Right forelimb (tissue), 1 donor: ENCODE data around the gene CNNM2.
"Not testable (repeated sequence)": the region's sequence is repeated elsewhere in the genome, so short reads cannot be mapped to it uniquely, and the experiment has no call there.

Source experiments
- DNase-seq: peaks from one replicate; pipeline ENCODE4 v3.0.0-alpha.2; 2018

The CNNM2 gene

DNA sequence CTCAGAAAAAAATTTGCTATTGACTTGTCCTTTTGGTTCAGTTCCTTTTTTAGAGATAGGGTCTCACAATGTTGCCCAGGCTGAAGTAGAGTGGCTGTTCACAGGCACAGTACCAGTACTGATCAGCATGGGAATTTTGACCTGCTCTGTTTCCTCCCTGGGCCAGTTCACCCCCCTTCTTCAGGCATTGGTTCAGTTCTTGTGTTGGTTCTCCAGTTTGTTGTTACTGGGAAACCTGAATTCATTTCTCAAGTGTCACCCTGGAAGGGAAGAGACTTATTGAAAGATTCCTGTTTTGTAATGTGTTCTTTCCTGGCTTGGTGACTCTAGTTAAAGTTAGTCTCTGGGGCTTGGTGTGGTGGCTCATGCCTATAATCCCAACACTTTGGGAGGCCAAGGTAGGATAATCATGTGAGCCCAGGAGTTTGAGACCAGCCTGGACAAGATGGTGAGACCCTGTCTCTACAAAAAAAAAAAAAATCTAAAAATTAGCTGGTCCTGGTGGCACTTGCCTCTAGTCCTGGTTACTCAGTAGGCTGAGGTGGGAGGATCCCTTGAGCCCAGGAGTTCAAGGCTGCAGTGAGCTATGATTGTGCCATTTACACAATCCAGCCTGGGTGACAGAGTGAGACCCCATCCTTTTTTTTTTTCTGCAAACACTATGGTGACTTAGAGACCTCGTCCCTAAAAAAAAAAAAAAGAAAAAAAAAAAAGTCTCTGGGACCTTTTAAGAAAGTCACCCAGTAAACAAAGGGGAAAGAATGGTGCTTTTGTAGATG is 52.7 kb downstream of the CNNM2 start:
- DNase-seq: no peak

DNA sequence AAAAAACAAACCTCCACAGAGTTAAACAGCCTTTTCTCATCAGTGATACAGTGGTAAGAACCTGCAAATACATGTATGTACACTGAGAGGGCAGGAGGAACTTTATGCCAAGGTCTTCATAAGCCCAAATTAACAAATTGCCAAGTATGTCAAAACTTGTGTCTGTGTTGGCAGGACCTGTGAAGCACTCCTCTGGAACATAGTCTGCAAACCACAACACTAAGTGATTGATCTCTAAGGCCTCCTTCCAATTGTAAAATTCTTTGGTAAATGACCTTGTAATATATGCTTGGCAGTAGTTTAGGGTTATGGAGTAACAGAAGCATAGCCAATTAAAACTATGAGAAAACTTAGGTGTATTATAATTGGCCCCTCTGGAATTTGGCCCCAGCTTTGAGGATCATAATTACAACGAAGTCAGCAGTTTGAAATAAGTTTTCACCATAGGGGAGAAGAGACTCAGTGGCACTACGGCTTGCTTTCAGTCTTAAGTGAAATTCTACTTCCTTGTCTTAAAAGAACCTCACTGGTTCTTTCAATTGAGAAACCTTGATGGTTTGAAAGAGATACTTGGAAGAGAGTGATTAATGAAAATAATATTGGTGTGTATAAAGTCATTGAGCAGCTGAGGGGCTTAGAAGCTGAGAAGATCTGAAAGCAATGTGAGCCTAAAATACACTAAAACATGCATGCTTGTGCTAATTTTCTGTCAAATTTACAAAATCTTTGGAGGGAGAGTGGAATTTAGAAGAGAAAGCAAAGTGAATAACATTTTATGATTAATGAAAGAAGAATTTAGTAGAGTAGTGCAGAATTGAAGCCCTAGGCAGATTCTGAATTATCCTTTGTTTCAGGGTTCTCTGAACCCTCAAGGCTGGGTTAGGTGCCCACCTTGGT is 57.6 kb downstream of the CNNM2 start:
- no peak for DNase-seq

DNA sequence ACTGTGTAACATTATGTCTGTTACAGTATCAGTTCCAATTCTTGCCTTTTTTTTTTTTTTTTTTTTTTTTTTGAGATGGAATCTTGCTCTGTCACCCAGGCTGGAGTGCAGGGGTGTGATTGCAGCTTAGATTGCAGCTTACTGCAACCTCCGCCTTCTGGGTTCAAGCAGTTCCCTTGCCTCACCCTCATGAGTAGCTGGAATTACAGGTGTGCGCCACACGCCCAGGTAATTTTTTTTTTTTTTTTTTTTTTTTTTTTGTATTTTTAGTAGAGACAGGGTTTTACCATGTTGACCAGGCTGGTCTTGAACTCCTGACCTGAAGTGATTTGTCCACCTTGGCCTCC is 58.3 kb downstream of the CNNM2 start:
- not testable (repeated sequence) for DNase-seq

DNA sequence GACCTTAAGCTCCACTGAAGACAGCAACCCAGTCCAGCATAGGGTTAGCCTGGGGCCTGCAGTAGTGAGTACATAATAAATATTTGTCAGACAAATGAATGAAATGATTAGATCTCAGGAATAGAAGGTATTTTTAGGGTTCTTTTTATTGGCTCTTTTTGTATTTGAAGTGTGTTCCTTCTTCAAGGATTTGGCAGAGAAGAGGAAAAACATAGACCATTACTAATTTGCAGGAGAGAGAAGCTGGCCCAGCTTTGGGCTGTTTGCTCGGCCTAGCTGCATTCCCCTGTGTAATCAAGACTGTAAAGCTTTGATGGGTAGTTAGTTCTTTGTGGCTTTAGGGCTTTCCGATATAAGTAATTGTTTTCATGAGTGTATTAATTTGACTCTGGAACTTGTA is 64.2 kb downstream of the CNNM2 start:
- DNase-seq: no peak

DNA sequence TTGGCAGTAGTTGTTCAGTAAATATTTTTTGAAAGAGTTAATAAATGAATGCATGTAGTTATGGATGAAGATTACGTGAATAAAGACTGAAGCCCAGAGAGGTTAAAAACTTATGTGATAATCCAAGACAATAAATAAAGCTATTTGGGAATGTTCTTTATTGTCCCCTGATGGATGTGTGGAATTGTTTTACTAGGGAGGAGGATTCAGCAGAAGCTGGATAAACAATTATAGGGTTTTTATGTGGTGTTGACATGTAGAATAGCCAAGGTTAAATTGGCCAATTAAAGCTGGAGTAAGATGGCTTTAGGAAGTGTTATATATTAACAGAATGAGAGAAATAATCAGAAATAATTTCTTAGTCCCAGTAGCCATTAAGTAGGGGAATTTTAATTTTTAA is 66.0 kb downstream of the CNNM2 start:
- no peak for DNase-seq

DNA sequence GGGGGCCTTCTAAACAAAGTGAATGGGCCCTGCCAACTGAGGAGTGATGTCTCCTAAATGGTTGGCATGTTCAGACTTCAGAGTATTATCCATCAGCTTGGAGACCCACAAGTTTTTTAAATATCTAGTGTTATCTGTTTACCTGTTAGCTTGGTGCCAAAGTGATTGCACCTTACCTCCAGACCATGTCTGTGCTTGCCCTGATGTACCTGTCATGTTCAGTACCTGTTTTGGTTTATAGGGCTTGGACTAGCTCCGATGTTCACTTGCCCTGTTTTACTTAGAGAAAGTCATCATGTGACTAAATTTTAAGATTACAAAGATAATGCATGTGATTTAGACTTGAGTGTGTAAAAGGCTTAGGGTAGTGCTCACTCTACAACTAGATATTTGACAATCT is 67.7 kb downstream of the CNNM2 start:
- no peak for DNase-seq

DNA sequence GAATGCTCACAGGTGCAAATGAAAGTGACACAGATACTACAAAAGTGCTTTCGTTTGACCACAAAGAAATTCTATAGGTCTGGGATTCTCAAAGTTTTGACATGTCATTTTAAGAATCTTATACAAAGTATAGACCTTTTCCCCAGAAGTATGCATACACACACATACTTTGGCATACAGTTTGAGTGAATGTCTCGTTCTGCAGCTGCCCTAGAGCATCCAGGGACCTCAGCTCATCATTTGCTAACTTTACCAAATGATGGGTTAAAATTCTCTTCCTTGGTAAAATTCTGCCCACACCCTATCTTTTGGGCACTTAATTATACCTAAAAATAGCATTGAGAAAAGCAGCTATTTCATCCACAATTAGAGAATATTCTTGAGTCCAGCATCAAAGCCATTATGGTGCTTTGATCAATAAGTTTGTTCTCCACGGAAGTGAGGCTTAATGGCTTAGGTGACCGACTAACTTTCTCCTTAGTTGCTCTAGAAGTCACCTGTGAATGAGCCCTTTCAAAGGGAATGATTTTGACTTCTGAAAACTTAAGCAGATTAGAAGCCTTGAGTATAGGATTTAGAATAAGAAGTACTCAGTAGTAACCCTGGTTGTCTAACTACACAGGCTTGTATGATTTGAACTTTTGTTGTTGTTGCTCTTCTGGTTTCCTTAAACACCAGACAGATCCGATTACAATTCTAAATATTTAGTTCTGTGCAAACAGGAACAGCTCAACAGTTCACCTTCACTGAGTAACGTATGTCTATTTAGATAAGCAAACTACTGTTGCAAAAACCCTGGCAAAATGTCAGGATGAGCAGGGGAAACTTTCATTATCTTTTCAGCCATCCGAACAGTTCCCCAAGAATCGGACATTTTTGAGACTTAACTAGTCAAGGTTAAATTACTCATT is 70.6 kb downstream of the CNNM2 start:
- no peak for DNase-seq

DNA sequence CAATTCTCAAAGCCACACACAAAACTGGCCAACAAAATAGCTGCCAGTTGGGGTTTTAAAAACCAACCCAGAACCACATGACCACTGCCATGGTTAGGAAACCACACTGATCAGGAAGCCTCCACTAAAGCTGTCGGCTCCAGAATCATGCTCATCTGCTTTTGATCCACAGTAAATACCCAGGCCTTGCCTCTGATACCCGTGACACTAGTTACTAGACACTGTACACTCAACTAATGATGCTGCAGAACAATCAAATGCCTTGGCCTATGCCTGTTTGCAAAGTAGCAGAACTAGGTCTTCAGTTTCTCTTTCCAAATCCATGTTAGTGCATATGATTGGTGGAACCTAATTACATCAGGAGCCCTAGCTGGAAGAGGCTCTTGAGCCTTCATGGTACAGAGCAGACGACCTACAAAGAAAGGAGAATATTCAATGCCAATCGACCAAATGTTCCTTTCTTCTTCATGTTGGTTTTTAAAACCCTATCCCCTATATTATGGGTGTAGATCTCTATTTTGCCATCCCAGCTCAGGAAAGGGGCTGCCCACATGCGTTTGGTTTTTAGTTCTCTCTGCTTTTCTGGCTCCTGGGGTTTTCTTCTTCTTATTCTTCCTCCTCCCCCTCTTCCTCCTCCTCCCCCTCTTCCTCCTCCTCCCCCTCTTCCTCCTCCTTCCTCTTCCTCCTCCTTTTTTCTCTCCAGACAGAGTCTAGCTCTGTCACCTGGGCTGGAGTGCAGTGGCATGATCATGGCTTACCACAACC is 76.6 kb downstream of the CNNM2 start:
- no peak for DNase-seq

DNA sequence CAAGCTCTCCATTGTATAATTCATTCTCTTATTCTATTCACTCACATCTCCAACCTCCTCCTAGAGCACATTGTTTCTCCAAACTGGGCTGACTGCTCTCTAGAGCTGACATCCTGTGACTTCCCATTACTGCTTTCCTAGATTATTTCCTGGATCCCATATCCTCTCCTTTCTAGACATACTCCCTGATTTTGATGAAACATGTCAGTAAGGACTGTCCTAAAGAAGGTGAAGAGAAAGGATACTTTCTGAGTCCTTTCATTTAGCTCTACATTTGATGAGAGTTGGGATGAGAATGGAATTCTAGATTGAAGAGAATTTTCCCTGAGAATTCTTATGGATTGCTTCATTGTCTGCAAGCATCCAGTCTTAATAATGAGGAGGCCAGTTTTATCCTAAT is 78.8 kb downstream of the CNNM2 start:
- DNase-seq: no peak

DNA sequence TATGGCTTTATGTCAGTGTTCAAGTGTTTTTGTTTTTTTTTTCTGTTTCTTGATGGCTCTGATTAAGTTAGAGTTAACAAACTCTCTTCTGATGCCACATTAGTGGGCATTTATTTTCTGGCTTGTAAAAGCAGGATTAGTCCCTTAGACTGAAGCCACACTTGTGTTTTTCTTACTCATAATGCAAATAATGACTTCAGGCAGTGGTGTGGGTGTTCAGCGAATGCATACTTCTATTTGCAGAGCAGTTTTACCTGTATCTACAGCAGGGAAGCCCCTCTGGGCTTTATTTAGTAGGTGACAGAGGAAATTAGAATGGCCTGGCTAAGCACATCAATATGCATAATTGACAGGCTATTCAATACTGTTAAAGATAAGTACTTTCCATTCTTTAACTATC is 79.9 kb downstream of the CNNM2 start:
- no peak for DNase-seq

DNA sequence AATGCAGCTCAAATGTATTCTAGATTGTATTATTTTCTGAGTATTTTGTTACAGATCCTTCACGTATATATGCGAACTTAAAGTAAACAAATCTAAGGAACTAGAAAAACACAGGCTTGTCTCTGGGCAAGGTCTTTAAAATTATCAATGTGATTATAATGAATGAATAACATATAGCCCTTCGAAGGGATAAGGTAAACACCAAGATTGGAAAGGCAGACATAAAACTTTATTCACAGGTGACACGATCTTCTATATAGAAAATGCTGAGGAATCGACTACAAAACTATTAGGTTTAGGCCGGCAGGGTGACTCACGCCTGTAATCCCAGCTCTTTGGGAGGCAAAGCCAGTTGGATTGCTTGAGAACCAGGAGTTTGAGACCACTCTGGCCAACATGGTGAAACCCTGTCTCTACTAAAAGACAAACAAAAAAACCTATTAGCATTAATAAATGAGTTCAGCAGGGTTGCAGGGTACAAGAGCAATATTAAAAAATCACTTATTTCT is 80.4 kb downstream of the CNNM2 start:
- DNase-seq: no peak

DNA sequence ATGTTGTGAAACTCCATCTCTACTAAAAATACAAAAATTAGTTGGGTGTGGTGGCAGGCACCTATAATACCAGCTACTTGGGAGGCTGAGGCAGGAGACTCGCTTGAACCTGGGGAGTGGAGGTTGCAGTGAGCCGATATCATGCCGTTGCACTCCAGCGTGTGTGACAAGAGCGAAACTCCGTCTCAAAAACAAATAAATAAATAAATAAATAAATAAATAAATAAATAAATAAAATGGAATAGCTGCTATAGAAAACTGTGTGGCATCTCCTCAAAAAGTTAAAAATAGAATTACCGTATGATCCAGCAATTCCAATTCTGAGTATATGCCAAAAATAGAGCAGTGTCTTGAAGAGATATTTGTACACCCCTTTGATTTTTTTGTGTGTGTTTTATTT is 82.0 kb downstream of the CNNM2 start:
- not testable (repeated sequence) for DNase-seq

DNA sequence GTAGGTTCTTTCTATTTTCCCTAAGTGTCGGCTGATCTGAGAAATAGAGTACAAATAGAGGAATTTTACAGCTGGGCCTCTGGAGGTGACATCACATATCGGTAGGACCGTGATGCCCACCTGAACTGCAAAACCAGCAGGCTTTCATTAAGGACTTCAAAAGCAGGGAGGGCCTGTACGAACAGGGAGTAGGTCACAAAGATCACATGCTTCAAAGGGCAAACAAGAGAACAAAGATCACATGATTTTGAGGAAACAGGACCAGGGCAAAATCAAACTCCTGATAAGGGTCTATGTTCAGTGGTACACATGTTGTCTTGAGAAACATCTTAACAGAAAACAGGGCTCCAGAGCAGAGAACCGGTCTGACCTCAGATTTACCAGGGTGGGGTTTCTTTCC is 88.9 kb downstream of the CNNM2 start:
- no peak for DNase-seq

DNA sequence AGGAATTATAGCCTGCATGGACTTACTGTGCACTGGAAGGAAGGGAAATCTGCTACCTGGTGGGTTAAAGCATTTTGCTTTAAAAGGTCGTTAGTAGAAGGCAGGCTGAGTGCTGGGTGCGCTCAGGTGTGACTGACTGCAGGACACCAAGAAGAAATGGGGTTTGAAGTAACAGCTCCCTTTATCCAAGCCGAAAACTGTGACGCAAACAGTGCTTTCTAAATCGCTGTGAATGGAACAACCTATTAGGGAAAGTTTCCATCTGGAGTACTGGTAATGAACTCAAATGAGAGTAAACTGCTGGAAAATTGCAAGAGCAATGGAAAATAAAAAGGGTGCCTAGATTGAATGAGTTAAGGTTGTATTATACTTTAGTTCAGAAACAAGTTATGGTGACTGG is 95.3 kb downstream of the CNNM2 start:
- no peak for DNase-seq

DNA sequence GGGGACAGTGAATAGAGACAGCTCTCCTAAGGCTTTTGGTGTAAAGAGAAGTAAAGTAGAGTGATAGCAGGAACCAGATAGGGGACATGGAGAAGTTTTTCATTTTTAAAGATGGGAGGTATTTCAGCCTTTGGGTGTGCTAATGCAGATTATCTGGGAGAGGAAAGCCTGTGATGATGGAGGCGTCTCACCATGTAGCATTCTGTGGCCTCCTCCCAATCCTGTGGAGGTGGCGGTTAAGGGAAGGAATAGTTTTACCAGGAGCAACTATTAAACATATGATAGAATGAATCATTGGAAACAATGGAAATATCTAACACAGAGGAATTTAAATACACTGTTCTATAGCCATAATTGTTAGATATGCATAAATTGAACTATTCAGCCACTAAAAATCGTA is 101.3 kb downstream of the CNNM2 start:
- no peak for DNase-seq

DNA sequence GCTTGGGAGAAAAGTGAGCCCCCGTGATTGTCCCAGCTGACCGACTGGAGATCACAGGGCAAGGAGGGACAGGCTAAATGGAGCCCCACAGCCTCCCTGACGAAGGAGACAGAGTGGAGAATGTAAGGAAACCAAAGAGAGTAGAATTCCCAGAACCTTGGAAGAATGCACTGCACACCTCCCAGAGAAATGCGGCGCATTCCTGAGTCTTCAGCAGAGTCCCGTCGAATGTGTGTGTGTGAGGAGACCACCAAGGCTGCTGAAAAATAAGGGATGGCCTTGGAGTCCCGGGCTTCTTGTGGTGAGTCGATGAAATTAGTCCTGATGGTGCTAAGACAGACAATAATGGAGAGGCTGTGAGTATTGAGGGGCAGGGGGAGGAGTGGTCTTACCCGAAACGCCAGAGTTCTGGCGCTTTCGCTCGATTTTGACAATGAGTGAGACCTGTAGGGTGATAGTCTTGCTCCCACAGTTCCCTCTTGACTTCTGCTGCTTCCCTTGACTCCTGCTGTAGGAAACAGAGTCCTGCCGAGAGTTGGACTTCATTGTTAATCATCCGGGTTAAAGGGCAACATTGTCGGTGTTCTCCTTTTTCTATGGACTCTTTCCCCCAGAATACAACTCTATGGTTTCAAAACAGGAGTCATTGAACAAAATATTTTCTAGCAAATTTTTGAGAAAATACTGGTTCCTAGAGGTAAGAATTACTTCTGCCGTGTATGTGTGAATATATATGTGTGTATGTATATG is 103.2 kb downstream of the CNNM2 start:
- no peak for DNase-seq

DNA sequence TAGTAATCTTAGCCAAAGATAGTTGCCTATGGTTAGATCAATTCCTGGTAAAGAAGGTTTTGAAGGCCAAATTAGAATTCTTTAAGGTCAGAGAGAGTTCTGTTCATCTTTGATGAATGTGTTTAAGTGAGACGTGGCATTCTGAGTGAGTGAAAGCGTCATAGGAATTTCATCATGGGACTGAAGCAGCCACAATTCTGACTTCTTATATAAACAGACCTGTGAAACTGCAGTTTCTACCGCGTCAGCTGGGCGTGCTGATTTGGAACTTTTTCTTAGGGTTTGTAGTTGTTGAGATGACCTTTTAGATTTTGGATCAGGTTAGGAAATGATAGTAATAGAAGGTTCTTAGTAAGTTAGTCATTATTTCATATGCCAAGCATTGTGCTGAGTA is 103.8 kb downstream of the CNNM2 start:
- no peak for DNase-seq

DNA sequence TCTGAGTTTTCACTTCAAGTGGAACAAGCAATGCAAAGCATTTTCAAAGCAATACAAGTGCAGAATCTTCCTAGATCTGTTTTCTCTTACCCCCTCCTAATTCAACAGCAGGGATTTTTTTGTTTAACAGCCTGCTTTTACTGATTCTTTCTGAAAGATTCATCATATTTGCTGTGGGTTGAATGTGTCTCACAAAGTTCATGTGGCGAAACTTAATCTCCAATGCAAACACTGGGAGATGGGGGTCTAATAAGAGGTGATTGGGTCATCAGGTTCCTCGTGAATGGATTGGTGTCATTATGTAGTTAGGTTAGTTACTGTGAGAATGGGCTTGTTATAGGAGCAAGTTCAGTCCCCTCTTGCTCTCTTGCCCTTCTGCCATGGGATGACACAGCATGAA is 107.6 kb downstream of the CNNM2 start:
- DNase-seq: no peak

DNA sequence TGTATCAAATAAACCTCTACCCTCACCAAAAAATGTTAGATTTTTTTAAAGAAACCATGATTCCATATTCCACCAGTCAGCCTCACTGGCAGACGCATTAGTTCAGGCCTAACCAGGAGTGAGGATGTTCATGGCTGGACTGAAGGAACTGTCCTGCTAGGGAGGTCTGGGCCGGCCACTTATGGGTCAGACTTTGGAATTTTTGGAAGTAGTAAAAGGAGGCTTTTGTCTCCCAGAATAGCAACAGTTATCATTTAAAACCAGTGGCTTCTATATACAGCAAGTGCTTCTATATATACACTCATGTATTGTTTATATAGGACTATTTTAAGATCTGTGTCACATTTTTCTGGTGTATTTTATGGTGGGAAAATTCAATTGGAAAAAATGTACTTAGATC is 120.5 kb downstream of the CNNM2 start:
- DNase-seq: no peak

DNA sequence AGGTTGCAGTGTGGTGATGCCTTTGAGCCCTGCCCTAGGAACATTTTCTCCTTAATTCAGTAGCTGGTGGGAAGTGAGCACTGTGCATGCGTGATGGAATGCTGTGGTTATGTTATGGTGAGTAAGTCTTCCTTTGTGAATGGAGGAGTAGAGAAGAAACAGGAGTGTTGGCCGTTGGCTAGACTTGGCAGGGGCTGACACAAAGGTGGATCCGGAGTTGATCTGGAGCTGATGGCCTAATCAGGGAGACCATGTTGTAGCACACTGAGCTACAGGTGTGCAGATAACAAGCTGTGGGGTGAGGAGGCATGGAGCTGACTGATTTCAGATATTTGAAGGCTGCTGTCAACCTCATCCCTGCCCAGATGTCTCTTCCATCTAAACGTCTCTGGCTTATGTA is 122.3 kb downstream of the CNNM2 start:
- DNase-seq: no peak

DNA sequence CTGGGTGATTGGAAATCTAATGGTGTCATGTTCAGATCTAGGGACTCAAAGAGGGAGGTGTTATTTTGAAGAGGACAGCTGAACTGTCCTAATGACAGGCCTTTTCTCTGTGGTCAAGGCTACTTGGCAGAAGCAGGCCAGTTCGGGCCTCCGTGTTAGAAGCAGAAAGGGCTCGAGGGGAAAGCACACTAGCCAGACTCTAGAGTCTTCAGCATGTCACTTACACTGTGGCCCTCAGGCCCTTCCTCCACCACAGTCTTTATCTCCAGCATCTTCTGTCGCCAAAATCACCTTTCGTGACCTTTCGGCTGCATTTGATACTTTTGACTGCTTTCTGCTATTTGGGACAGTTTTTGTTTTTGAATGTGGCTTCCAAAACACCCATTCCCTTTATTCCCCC is 123.3 kb downstream of the CNNM2 start:
- no peak for DNase-seq

DNA sequence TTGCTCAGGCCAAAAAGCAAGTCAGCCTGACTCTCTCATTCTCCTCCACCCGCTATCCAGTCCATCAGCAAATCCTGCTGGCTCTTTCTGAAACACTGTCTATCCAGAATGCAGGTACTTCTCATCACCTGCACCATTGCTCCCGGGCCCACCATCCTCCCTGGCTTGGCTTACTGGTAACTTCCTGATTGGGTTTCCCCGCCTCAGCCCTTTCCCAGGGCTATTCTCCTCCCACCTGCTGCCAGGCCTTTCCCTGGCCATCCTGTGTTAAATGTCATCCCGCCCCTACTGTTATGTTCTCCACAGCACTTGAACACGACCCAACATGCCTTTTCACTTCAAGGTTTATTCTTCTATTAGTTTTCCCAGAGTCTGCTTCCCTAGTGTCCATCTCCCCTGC is 124.0 kb downstream of the CNNM2 start:
- DNase-seq: no peak
